Fibroblast of villous mesenchyme (primary cell): Measurements from ENCODE around the gene TST. TPM values are rescaled to one million over a fixed set of nuclear protein-coding genes. Genes with fewer than 3 reads are reported as not detected.
A peak's percentile ranks its signal among the peaks of the same experiment; 100 is the strongest.

Source experiments
- DNase-seq: peaks from one replicate; pipeline ENCODE4 v3.0.0-alpha.2; 2010; ENCODE audit warnings: low read depth
- H3K4me3 ChIP-seq: 2 replicates; pipeline ENCODE4 v1.5.1; 2011; ENCODE audit warnings: low read depth, mild to moderate bottlenecking, low read length
- total RNA-seq: library from RNA; depleted of rRNA; stranded (reverse); fragments of >200 nt; gene quantifications from 2 replicates; pipeline ENCODE4 v1.2.3, GENCODE V29; 2012
- TF ChIP-seq, protein P1 (sequence below): IDR thresholded peaks from 2 replicates; pipeline ENCODE4 v1.5.1; 2012; ENCODE audit warnings: low read depth, mild to moderate bottlenecking, low read length; ENCODE audit not compliant: insufficient read depth

TST gene
- total RNA-seq, 1 donor, result 54.4 TPM

DNA sequence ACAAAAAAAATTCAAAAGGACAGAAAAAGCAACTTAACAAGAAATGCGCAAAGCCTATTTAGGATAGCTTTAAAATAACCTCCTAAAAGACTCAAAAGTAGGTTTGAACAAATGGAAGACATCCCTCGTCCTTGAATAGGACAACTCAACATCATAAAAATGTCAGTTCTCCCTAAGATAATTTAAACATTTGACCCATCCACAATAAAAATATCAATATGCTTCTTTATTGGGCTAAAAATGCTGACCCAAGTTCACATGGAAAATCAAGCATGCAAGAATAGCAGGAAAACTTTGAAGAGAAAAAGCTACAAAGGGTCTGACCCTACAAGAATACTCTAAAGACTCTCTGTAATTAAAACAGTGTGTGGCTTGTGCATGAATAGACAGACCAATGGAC lies 20.2 kb upstream of the TST start:
- no peak overlapping the region for H3K4me3 ChIP-seq
- DNase-seq, result no peak
- TF ChIP-seq, protein P1, sequence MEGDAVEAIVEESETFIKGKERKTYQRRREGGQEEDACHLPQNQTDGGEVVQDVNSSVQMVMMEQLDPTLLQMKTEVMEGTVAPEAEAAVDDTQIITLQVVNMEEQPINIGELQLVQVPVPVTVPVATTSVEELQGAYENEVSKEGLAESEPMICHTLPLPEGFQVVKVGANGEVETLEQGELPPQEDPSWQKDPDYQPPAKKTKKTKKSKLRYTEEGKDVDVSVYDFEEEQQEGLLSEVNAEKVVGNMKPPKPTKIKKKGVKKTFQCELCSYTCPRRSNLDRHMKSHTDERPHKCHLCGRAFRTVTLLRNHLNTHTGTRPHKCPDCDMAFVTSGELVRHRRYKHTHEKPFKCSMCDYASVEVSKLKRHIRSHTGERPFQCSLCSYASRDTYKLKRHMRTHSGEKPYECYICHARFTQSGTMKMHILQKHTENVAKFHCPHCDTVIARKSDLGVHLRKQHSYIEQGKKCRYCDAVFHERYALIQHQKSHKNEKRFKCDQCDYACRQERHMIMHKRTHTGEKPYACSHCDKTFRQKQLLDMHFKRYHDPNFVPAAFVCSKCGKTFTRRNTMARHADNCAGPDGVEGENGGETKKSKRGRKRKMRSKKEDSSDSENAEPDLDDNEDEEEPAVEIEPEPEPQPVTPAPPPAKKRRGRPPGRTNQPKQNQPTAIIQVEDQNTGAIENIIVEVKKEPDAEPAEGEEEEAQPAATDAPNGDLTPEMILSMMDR, result no peak

DNA sequence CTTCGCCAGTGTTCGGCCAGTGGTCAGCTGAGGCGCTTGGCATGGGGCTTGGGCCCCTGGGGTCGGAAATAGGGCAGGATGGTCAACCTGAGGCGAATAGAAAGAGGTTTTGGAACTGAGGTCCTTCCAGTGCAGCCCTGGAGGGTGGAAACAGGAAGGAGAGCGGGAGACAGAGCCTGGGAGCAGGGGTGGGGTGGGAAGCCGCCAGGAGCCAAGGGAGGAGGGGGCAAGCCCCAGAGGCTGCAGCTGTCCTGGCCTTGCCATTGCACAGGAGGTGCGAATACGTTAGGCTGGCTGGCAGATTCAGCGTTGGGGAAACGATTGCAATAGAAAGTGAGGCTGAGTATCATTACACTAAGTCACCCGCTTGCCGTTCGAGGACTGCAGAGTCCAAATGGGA lies 18.4 kb upstream of the TST start:
- no peak for DNase-seq
- TF ChIP-seq, protein P1, result no peak

GRCh38 chr22:37036655-37037377 lies 17.6 kb upstream of the TST start:
- no peak for DNase-seq
- H3K4me3 ChIP-seq, result no peak overlapping the region
- TF ChIP-seq, protein P1, result no peak

More for the DNA sequence above, 18.4 kb upstream of the TST start:
- no peak overlapping the region for H3K4me3 ChIP-seq

DNA sequence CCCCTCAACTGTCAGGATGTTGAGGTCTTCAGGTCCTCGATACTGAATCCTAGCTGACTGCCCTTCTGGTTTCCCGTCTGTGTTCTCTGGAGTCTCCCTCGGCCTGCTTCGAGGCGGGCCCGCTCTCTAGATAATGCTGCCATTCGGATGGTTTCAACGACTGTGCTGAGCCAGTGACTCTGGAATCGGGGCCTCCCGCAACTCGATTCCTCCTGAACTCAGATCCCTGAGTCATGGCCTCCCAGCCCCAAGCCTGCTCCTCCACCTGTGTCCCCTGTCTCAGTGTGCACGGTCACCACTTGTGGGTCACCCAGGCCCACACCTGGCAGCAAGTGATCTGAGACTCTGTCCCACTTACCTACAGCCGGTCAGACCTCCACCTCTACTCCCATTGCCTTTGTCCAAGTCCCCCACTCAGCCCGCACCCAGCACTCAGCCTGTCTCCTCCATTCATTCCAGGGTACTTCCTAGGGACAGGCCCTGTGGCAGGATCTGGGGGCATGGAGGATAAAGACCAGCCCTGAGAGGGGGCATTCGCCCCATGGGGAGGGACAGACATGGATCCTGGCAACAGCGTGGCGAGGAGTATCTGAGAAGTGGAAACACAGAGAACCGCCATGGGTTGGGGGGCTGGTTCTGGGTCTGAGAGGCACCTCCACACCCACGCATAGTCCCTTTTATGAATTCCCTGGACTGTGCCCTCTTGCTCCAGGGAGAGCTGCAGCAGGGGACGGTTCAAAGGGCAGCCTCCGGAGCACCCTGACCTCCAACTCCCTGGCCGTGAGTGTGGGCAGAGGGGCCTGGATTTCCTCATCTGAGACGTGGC lies 14.6 kb upstream of the TST start:
- DNase-seq, result no peak
- H3K4me3 ChIP-seq, result no peak overlapping the region
- TF ChIP-seq, protein P1, result no peak

DNA sequence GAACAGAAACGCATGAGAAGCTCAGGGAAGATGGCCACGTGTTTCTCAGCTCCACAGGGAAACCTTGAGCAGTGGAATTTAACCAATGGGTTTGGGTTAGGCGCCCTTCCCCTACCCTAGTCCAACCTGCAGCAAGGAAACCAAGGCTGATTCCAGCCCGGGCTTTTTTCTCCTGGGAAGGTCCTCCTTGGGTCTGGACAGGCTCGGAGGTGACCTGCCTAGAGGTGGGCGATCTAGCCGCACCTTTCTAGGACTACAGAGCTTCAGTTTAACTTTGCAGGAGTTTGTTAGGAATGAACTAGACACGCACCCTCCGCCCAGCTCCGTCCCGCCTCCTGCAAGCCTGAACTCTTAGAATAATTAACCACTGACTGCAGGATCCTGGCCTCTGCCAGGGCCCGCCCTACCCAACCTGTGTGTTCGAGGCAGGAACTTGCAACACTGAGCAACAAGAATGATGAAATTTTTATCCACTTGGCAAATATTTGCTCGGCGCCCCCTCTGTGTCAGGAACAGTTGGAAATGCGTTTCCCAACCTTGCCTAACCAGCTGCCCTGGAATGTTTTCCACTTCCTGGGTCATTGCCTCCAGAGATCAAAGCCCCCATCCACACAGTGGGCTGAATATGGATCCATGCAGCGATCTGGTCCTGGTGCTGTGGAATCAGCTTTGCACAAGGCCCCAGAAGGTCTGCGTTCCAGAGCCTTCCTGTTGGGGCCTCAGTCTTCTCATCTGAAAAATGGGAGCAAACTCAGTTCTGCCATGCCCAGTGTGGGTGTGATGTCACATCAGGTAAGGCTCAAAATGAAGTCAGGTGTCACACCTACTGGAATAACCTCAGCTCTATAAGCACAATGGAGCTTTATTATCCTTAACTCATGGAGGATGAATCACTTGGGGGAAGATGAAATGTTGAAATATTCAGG lies 13.6 kb upstream of the TST start:
- TF ChIP-seq, protein P1, result no peak
- no peak overlapping the region for H3K4me3 ChIP-seq
- DNase-seq, result peak; percentile 93

GRCh38 chr22:37032134-37032534 lies 12.9 kb upstream of the TST start:
- TF ChIP-seq, protein P1, result no peak
- H3K4me3 ChIP-seq, result no peak overlapping the region
- no peak for DNase-seq
